ENCODE data around the gene COQ5.

DNA sequence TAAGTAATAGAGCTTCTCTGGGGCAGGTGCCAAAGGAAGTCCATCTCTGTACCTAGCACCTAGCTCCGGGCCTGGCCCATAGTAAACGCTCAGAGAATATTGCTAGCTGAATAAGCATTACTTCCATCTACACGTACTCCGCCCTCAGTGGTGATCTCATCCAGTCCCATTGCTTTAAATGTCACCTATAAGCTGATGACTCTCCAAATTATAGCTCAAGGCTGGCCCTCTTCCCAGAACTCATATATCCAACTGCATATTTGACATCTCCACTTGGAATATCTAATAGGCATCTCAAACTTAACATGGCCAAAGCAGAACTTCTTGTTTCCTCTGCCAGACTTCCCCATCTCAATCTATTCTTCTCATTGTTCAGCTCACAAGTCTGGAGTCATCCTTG is 39.9 kb downstream of the COQ5 start:
- TF ChIP-seq YY1 (IDR thresholded peaks at IDR 0.05; ENCODE audit: insufficient read depth, insufficient read length) (no peak), ZNF274 (IDR thresholded peaks at IDR 0.05; ENCODE audit: low read depth, low read length) (no peak), SUZ12 (IDR thresholded peaks at IDR 0.05; ENCODE audit: extremely low read depth, insufficient read depth, insufficient read length) (no peak)

All from NT2/D1 (cell line).